CD4-positive, alpha-beta T cell treated with Interleukin-4 for 1 hour (primary cell): ENCODE results near the gene SLC28A3.
"Not testable (repeated sequence)": the region's sequence is repeated elsewhere in the genome, so short reads cannot be mapped to it uniquely, and the experiment has no call there.

ENCODE experiments used
- DNase-seq, 2 donors: peaks; one replicate each; pipeline ENCODE4 v3.0.0-alpha.2; 2020 to 2022

SLC28A3 gene, protein sequence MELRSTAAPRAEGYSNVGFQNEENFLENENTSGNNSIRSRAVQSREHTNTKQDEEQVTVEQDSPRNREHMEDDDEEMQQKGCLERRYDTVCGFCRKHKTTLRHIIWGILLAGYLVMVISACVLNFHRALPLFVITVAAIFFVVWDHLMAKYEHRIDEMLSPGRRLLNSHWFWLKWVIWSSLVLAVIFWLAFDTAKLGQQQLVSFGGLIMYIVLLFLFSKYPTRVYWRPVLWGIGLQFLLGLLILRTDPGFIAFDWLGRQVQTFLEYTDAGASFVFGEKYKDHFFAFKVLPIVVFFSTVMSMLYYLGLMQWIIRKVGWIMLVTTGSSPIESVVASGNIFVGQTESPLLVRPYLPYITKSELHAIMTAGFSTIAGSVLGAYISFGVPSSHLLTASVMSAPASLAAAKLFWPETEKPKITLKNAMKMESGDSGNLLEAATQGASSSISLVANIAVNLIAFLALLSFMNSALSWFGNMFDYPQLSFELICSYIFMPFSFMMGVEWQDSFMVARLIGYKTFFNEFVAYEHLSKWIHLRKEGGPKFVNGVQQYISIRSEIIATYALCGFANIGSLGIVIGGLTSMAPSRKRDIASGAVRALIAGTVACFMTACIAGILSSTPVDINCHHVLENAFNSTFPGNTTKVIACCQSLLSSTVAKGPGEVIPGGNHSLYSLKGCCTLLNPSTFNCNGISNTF

DNA sequence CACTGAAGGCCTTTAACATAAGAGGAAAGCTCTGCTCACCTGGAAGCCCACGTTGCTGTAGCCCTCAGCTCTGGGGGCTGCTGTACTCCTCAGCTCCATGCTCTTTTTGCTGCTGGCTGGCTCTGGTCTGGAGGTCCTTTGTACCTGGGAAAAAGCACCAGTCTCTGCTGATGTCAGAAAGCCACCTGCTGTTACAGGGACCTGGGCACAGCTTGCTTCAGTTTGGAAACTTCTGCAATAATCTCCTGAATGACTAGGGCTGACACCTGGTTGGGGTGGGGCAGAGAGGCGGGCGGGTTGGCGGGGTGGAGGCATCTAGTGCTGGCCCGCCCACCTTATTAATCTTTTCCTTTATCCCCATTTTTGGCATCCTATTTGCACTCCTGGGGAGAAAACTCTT lies at the start of gene SLC28A3:
SLC28A3 (minus strand) TSS at position 224 of the 400 bp plus-strand sequence; CDS start at position 99, 125 bp downstream.
- no peak for DNase-seq

DNA sequence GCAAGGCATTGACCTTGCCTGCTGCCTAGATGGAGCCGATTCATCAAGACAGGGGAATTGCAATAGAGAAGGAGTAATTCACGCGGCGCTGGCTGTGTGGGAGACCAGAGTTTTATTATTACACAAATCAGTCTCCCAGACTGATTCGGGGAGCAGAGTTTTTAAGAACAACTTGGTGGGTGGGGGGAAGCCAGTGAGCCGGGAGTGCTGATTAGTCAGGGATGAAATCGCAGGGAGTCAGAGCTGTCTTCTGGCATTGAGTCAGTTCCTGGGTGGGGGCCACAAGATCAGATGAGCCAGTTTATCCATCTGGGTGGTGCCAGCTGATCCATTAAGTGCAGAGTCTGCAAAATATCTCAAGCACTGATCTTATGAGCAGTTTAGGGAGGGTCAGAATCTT lies 49.7 kb upstream of the SLC28A3 start:
- not testable (repeated sequence) for DNase-seq

DNA sequence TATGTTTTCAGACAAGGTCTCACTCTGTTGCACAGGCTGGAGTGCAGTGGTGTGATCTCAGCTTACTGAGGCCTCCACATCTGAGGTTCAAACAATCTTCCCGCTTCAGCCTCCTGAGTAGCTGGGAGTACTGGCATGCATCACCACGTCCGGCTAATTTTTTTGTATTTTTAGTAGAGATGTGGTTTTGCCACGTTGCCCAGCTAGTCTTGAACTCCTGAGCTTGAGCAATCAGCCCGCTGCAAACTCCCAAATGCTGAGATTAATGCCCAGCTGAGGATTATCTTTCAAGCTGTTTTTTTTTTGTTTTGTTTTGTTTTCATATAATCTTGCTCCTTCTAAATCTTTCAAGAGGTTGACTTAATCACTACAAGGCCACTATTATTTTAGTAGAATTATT lies 47.3 kb upstream of the SLC28A3 start:
- DNase-seq: no peak

DNA sequence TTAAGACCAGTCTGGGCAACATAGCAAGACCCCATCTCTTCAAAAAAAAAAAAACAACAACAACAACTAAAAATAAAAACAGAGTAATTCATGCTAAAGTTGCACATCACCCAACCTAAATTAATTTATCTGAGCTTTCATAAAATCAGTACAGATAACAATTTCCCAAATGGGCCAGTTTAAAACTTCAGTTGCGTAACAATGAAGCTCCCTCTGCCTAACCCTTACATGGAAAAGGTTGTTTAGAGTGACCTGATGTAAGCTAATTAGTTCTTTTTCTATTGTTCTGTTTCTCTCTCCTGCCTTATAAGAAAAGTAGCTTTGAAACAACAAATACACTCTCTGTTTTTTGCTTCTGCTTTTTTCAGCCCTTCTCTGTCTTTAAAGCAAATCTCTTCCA lies 46.2 kb upstream of the SLC28A3 start:
- DNase-seq: no peak

DNA sequence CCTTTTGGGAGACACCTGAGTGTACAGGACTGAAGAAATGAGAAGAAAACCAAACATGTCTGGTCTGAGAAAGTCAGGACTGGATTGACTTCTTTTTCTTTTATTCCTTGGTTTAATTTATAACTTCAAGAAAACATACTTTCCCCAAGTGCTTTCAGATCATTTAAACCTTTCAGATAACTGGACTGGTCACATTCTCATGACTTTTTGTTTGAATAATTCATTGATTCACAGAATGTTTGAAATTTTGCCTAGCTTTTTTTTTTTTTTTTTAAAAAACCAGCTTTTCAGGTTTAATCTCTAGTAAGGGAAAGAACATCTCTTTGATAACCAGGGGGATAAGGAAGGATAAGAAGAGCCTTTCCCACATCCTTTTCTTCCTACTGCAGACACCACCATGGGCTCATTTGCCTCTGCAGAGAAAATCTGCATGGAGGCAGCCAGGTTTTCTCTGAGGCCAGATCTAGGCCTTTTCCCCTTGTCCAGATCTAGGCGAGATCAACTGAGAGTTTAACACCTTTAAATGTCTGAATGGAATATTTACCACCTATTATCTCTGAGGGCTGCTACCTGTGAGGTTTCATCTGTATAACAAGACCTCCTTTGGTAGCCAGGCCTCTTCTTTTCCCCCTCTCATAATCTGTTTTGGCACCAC lies 45.0 kb upstream of the SLC28A3 start:
- DNase-seq: no peak

DNA sequence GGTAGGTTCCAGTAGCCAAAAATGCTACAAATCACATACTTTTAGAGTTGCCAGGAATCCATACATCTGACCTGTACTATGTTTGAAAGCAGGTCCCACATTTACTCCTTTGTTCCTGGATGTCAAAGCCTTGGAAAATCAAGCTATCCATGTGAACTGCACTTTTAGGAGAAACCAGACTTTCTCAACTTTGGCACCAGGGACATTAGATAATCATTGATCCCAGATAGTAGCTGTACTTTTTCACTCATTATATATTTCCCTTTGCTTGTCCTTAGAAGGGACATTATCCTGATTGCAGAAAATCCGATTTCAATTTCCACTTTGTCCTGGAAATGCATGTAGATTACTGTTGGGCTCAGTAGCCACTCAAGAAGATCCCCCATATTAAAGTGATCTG lies 44.1 kb upstream of the SLC28A3 start:
- no peak for DNase-seq

DNA sequence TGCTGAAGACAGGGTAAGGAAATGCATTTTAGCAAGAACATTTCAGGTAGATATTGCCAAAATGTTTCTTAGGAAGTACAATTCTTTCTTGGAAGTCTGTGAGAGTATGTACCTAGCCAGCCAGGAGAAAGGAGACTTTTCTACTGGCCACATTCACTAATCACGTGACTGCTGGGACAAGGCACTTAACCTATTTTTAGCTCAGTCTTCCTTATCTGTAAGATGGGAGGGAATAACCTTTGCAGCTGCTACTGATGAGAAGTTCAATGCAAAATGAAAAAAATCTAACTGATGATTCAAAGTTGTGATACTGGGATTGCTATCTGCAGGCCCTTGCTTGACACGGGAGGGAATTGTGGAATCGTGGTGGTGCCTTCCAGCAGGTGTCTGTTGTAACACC lies 42.6 kb upstream of the SLC28A3 start:
- no peak for DNase-seq

DNA sequence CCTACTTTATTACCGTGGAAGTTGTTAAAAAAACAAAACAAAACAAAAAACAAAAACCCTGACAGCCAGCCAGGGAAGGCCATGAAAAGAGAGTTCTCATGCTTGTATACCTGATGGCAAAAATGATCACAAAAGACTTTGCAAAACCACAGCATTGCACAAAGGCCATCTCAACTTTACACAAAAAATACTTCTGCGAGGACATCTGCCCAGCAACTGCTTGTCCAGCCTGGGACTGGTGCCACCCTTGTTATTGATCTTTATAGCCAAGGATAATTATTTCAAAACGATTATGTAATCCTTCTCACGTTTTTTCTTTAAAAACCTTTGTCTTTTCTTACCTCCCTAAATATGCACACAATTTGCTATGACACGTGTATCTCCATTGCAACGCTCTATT lies 42.2 kb upstream of the SLC28A3 start:
- no peak for DNase-seq

DNA sequence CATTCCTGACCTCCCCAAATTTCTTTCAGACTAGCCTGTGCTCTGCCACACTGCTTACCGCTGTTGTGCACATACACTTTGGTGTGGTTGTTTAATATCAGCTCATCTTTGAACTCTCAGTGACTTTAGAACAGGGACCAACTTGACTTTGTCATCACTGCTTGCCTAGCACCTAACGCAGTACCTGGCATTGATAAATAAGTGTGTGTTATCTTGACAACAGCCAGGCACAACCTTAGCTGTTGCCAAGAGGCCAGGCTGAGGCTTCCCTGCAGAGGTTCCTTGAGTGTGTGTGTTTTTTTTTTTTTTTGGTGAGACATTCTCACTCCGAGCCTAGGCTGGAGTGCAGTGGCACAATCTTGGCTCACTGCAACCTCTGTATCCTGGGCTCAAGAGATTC lies 41.0 kb upstream of the SLC28A3 start:
- DNase-seq: no peak

DNA sequence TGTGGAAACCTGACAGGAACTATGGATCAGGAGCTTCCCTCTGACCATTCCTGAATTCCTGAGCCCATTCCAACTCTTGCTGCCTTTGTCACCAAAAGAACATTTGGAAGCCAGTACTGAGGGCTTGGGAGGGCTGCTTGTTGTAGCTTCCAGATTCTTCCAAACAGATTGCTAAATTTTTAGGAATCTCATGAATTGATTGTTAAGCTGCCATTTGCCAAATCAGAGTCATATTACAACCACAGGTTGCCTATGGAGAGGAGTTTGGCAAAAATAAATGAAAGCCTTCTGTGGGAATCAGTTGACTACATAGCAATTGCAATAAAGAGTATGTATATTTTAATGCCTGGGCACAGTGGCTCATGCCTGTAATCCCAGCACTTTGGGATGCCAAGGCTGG lies 39.2 kb upstream of the SLC28A3 start:
- no peak for DNase-seq

DNA sequence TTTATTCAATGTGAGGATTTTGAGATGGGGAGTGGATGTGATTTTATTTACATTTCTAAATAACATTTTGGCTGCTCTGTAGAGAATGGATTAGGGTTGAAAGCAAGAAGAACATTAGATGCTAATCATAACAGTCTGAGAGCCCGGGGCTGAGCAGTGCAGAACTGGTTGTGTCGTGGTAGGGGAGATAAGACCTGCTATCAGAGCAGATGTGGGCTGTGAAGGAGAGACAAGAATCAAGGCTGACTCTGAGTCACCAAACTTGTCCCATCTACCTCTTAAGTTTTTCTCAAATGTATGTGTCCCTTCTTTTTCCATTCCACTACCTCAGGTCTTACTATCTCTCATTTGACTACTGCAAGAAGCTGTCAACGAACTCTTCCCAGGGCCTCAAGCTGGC lies 35.4 kb upstream of the SLC28A3 start:
- no peak for DNase-seq

DNA sequence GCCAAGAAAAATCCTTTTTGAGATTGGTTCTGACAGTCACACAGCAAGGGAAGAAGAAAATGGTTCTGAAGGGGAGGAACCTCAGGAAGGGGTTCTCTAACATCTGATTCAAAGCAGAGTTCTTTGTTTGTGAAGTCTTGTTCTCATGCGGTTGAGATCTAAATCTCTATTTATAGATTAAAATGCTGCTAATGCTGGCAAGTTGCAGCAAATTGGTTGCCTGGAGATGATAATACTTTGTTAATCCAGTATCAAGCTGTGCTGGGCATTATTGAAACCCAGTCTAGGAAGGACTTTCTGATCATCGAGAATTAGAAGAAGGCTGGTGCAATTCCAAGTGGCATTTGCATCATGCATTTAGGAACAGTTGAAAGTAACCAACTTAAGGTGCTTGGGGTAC lies 34.0 kb upstream of the SLC28A3 start:
- DNase-seq: no peak

DNA sequence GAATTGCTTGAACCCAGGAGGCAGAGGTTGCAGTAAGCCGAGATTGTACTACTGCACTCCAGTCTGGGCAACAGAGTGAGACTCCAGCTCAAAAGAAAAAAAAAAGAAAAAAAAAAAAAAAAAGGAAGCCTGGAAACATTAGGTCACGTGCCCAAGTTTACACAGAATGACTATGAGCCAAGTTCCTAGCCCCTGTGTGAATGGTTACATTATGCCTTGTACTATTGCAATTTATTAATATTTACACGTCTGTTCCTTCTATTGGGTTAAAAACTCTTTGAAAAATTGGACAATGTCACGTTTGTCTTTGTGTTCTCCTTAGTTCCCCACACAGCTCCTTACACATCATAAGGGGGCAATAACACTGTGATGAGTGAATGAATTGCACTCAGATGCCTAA lies 33.5 kb upstream of the SLC28A3 start:
- DNase-seq: no peak

DNA sequence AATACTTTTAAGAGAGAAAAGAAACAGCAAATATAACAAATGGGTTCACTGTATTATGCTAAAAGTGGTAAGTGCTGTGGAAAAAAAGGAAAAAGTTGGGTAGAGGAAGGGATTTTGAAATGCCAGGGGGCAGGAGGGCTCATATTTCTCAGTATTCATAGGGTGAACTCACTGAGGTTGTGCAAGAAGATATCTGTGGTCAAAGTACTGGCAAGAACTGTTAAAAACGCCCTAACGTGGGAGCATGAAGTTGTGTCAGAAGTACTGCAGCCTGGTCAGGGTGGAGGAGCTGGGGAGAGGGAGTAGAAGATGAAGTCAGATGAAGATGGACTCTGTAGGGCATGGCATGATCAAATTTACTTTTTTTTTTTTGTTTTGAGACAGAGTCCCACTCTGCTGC lies 31.2 kb upstream of the SLC28A3 start:
- DNase-seq: peak; percentile 3 to 50

DNA sequence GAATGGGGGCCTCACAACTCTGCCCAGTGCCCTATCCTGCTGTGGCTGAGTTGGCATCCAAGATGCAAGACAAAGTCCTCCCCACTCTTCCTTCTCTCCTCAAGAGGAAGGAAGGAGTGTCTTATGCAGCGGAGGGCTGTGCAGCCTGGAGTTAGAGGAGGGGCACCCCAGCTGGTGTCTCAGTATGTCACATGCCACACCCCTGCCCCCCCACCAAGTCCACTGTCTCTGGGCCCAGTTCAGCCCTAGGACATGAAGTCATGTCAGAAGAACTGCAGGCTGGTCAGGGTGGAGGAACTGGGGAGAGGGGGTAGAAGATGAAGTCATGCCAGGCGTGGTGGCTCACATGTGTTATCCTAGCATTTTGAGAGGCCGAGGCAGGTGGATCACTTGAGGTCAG lies 28.0 kb upstream of the SLC28A3 start:
- peak in 1 of 2 donors; percentile 18 for DNase-seq

DNA sequence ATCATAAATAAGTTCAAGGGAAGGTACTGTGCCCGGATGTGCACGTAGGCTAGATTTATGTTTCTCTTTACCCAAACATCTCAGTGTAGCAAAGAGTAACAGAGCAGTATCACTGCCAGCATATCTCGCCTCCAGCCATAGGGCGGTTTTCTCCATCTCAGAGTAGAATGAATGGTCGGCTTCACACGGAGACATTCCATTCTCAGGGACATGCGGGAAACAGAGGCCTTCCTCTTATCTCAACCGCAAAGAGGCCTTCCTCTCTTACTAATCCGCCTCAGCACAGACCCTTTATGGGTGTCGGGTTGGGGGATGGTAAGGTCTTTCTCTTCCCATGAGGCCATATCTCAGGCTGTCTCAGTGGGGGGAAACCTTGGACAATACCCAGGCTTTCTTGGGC lies 27.2 kb upstream of the SLC28A3 start:
- not testable (repeated sequence) for DNase-seq

DNA sequence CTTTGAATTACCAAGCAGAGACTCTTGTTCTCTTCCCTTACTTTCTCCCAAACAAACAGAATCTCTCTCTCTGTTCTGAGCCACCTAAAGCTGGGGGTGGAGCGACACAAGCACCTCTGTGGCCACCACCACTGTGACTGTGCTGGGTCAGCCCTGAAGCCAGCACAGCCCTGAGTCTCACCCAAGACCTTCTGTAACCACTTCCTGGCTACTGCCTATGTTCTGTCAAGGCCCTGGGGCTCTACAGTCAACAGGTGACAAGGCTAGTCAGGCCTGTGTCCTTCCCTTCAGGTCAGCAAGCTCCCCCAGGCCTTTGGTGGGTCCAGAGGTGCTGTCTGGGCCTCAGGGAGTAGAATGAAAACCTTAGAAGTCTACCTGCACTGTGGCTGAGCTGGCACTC lies 26.1 kb upstream of the SLC28A3 start:
- no peak for DNase-seq

DNA sequence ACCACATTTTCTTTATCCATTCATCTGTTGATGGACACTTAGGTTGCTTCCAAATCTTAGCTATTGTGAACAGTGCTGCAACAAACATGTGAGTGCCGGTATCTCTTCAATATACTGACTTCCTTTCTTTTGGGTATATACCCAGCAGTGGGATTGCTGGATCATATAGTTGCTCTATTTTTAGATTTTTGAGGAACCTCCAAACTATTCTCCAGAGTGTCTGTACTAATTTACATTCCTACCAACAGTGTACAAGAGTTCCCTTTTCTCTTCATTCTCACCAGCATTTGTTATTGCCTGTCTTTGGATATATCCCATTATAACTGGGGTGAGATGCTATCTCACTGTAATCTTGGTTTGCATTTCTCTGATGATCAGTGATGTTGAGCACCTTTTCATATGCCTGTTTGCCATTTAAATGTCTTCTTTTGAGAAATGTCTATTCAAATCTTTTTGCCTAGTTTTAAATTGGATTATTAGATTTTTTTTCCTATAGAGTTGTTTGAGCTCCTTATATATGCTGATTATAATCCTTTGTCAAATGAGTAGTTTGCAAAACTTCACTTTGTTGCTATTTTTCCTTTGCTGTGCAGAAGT lies 24.4 kb upstream of the SLC28A3 start:
- not testable (repeated sequence) for DNase-seq

DNA sequence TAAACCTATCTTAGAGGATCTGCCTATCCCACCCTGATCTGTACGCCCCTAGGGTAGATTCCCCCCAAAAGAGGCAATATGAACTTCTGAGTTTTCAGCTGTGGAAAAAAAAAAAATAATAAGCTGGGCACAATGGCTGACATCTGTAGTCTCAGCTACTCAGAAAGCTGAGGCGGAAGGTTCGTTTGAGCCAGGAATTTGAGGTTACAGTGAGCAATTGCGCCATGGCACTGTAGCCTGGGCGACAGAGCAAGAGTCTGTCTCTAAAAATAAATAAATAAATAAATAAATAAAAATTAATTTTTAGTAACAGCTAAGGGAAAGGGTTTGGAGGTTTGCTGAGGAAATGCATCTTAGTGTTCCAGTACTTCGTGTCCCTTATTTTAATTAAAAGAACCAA lies 21.1 kb upstream of the SLC28A3 start:
- no peak for DNase-seq

DNA sequence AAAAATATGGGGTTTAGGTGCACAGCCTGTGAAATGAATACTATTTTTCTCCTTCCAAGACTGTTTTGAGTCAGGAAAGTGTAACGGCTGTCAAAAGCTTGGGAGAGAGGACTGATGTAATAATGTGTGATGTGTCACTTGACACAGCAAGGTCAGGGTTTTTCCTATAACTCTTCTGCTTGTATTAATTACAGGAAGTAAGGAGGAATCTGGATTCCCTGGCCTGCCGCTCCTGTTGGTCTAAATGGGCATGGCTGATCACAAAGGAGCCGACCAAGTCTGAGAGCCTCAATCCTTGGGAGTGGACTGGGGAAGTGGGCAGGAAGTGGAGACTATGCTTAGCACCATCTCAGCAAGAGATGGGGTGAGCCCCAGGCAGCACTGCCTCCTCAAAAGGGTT lies 16.7 kb upstream of the SLC28A3 start:
- DNase-seq: no peak

DNA sequence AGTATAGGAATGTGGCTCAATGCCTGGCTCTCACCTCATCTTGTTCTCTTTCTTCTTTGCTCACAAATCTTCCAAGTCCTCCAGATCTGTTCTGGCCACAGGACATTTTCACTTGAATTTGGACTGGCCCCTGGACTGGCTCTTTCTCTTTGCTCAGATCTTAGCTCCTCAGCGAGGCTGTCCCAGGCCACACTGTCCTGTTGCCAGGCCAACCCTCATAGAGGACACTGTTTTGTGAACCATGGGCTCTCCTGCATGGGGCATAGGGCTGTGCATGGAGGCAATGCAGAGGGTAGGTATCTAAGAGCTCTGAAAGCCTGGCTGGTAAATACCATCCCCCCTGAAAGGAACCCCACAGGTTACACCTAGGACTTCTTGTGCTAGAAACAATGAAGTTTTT lies 13.5 kb upstream of the SLC28A3 start:
- no peak for DNase-seq

DNA sequence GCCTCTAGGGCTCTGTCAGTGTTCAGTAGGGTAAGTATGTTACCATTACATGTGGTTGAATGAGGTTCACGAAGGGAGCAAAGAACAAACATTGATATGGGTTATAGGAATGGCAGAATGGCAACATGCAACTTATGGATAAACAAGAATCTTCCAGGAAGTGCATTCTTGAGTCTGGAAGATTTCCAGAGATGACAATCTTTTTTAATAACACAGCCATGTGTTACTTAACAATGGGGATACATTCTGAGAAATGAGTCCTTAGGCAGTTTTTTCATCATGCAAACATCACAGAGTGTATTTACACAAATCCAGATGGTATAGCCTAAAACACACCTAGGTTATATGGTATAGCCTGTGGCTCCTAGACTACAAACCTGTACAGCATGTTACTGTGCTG lies 9.1 kb upstream of the SLC28A3 start:
- no peak for DNase-seq

DNA sequence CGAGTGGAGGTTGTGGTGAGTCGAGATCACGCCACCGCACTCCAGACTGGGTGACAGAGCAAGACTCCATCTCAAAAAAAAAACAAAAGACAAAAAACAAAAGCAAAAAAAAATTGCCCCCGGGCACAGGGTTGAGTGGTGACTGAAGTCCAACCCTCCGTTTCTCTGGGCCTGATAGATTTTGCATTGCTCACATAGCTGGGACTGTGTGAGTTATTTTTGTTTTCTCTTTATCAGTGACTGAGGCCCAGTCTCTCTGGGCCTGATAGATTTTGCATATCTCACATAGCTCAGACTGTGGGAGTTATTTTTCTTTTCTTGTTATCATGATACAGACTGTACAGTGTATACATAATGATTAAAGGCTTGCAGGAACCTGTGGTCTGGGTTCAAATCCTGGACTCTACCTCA lies 2.6 kb upstream of the SLC28A3 start:
- DNase-seq: no peak

DNA sequence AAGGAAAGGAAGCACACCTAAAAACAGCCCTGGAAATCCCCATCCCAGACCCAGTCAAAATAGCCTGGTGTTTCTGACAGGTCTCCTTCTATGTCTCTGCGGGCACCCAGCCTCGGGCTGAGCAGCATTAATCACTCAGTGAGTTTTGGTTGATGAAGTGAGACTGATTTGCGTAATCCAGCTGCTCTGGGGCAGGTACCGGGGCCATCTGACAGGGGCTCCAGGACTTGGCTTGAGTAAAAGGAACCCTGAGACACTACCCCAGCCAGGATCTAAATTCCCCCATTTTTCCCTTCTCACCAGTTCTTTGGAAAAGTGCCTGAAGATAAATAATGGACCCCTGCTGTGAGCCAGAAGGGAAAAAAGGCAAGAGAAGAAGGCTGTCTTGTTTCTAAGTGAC lies 596 bp downstream of the SLC28A3 start:
- no peak for DNase-seq
